Measurements from ENCODE around the gene ZFHX3. TPM values are rescaled to one million over a fixed set of nuclear protein-coding genes. Genes with fewer than 3 reads are reported as not detected.

The ZFHX3 gene
- total RNA-seq, 4 donors from 2014 or later = 9.1 to 34.0 (median 12.0) TPM

GRCh38 chr16:72876981-72877373 is 171.0 kb downstream of the ZFHX3 start:
- H3K36me3 ChIP-seq = no peaks in the 10 kb centered on the region
- no peaks in the 10 kb centered on the region for H3K27me3 ChIP-seq
- no peak overlapping the region for H3K4me3 ChIP-seq
- no peak for DNase-seq
- no peaks in the 10 kb centered on the region for H3K9me3 ChIP-seq
- H3K27ac ChIP-seq = peak overlapping the region; percentile 35 to 41
- H3K4me1 ChIP-seq = peaks cover 0 to 7% of the 10 kb centered on the region in 2 donors
- TF ChIP-seq CTCF (IDR thresholded peaks at IDR 0.05) (no peak), POLR2A (IDR thresholded peaks at IDR 0.05) (no peak)
- intact Hi-C loops (cut with DNase I; ENCODE audit: low total_unique reads) = no loop called here

GRCh38 chr16:72876221-72876620 is 171.7 kb downstream of the ZFHX3 start:
- no peaks in the 10 kb centered on the region for H3K9me3 ChIP-seq
- TF ChIP-seq POLR2A (IDR thresholded peaks at IDR 0.05) (no peak), CTCF (IDR thresholded peaks at IDR 0.05) (no peak)
- H3K36me3 ChIP-seq = no peaks in the 10 kb centered on the region
- no peaks in the 10 kb centered on the region for H3K27me3 ChIP-seq
- peak overlapping the region; percentile 35 to 41 for H3K27ac ChIP-seq
- intact Hi-C loops (cut with DNase I; ENCODE audit: low total_unique reads) = no loop called here
- H3K4me3 ChIP-seq = no peak overlapping the region
- peaks cover 0 to 7% of the 10 kb centered on the region in 2 donors for H3K4me1 ChIP-seq
- peak; percentile 54 to 66 for DNase-seq

- no peaks in the 10 kb centered on the region for H3K36me3 ChIP-seq
- H3K4me3 ChIP-seq = no peak overlapping the region
- intact Hi-C loops (cut with DNase I; ENCODE audit: low total_unique reads) = no loop called here
- DNase-seq = no peak
- peaks cover 0 to 7% of the 10 kb centered on the region in 2 donors for H3K4me1 ChIP-seq
- TF ChIP-seq CTCF (IDR thresholded peaks at IDR 0.05) = no peak
- no peaks in the 10 kb centered on the region for H3K27me3 ChIP-seq
- no peaks in the 10 kb centered on the region for H3K9me3 ChIP-seq
- H3K27ac ChIP-seq = peak overlapping the region; percentile 1 to 35
Measured at GRCh38 chr16:72875291-72876031, 172.5 kb downstream of the ZFHX3 start.

GRCh38 chr16:72873853-72874252 is 174.1 kb downstream of the ZFHX3 start:
- Histone ChIP-seq H3K9me3 (no peaks in the 10 kb centered on the region), H3K27me3 (no peaks in the 10 kb centered on the region), H3K27ac (no peak overlapping the region), H3K4me3 (no peak overlapping the region), H3K36me3 (no peaks in the 10 kb centered on the region), H3K4me1 (peaks cover 0 to 7% of the 10 kb centered on the region in 2 donors)
- no peak for DNase-seq
- intact Hi-C loops (cut with DNase I; ENCODE audit: low total_unique reads) = no loop called here
- TF ChIP-seq POLR2A (IDR thresholded peaks at IDR 0.05) (no peak), CTCF (IDR thresholded peaks at IDR 0.05) (no peak)

- H3K9me3 ChIP-seq = no peaks in the 10 kb centered on the region
- H3K27me3 ChIP-seq = no peaks in the 10 kb centered on the region
- H3K4me1 ChIP-seq = peaks cover 0 to 7% of the 10 kb centered on the region in 2 donors
- TF ChIP-seq POLR2A (IDR thresholded peaks at IDR 0.05) = no peak
- TF ChIP-seq CTCF (IDR thresholded peaks at IDR 0.05) = no peak
- no peak overlapping the region for H3K4me3 ChIP-seq
- DNase-seq = no peak
- no peak overlapping the region for H3K27ac ChIP-seq
- H3K36me3 ChIP-seq = no peaks in the 10 kb centered on the region
- intact Hi-C loops (cut with DNase I; ENCODE audit: low total_unique reads) = no loop called here
Measured at GRCh38 chr16:72873044-72873443, 174.9 kb downstream of the ZFHX3 start.

Data from uterus (tissue), 4 donors.